GM19193 (cell line): ENCODE measurements around the gene TMEM87A.

Experiments used
- POLR2A ChIP-seq: IDR thresholded peaks from 4 replicates; pipeline ENCODE4 v1.6.1; 2011; ENCODE audit not compliant: insufficient read depth, insufficient read length; ENCODE audit errors: extremely low read depth

Gene TMEM87A

DNA sequence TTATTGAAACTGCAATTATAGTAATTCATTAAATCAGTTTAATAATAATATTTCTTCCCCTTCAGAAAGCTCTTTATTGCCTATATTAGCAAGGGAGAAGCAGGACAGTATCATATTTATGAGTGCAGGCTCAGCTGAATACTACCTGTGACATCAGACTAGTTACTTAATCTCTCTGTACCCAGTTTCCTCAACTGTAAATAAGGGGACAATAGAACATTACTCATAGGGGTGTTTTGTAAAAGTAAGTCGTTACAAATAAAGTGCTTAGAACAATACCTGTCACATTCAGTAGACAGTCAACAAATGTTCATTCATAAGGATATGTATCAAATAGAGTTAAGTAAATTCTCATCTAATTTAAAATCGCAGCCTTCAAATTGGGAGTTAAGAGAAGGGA lies 53.0 kb downstream of the TMEM87A start:
- TF ChIP-seq POLR2A = no peak

DNA sequence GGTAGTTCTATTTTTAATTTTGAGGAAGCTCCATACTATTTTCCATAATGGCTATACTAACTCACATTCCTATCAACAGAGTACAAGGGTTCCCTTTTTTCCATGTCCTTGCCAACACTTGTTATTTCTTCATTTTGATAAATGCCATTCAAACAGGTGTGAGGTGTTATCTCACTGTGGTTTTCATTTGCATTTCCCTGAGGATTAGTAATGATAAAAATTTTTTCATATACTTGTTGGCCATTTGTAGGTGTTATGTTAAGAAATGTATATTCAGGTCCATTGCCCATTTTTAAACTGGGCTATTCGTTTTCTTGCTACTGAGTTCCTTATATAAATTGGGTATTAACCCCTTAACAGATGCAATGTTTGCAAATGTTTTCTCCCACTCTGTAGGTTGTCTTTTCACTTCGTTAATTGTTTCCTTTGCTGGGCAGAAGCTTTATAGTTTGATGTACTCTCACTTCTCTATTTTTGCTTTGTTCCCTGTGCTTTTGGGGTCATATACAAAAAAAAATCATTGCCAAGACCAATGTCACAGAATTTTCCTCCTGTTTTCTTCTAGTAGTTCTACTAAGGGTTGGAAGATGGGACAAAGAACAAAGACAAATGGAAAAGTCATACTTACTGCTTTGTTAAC lies 54.2 kb downstream of the TMEM87A start:
- no peak for TF ChIP-seq POLR2A

DNA sequence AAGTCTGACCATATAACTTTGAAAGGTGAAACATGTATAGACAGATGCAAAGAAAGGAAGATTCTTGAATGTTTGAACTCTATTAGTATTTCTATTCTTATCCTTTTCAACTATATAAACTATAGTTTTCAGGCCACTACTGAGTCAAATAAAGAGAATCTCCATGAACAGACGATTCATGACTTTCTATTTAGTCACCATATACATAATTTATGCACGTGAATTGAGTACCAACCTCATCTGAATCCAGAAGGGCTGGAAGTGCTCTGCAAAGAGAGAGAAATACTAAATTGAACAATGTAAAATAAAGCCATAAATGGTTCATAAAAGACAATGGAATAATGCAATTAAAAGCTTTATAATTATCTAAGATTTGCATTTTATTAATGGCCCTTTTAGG lies 55.7 kb downstream of the TMEM87A start:
- TF ChIP-seq POLR2A = no peak

DNA sequence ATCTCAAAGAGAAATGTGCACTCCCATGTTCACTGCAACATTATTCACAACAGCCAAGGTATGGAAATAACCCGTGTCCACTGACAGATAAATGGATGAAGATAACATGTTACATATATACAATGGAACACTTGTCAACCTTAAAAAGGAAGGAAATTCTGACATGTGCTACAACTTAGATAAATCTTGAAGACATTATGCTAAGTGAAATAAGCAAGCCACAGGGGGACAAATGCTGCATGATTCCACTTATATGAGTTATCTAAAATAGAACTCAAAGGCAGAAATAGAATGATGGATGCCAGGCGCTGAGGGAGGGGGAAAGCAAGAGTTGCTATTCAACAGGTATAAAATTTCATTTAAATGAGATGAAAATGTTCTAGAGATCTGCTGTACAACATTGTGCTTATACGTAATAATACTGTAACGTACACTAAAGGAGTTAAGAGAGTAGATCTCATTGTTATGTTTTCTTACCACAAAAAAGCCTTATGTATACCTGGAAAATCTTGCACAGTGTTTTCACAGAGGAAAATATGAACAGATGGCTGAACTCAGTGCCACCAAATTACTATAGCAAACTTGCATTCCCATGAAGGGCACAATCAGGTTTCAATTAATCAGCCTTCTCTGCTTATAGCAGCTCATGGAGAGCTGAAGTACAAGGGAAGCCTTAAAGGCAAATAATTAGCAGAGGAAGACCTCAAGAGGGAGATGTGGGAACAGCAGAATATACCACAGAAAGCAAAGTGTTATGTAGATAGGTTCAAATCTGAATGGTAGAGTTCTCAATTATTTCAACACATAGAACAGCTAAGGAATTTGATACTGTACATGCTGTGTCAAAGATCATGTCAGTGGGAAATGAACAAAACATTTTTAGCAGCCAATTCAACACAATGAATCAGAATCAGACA lies 57.1 kb downstream of the TMEM87A start:
- TF ChIP-seq POLR2A = no peak

DNA sequence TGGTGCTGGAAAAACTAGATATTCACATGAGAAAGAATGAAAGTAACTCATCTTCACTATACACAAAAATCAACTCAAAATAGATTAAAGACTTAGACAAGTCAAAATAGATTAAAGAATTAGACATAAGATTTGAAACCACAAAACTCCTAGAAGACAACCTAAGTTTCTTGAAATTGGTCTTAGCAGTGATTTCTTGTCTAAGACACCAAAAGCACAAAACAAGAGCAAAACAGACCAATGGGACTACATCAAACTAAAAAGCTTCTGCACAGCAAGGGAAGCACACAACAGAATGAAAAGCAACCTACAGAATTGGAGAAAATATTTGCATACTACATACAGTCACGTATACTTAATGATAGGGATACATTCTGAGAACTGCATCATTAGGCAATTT lies 58.6 kb downstream of the TMEM87A start:
- TF ChIP-seq POLR2A = no peak

DNA sequence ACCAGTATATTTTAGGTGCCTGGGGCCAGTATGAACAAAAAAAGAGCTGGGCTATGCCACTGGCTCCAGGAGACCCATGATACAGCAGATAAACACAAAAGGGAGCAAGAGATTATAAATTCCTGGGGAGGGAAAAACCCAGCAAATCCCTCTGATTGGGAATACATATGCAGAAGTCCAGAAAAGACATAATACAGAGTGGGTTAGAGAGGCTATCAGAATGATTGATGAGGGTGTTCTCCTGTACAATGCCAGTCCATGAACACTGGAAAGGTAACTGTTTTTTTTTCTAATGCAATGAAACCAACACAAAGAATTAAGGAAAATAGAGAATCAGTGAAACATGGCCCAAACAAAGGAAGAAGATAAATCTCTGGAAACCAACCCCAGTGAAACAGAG lies 59.7 kb downstream of the TMEM87A start:
- TF ChIP-seq POLR2A = no peak

DNA sequence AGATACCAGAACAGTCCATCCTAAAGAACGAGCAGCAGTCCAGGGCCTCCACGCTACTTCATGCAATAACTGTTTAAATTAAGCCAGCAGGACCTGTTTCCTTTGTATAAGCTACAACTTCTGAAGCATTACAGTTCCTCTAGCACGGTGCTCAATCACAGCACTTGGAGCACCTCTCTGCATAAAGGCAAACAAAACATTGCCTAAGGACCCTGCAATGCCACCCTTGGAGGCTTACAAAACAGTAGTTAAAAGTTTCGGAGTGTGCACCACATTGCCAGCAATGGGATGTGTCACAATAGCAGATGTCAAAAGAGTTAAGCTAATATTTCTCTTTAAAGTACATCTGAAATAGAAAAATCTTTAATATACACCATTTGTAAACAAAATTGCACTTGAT lies 62.5 kb downstream of the TMEM87A start:
- no peak for TF ChIP-seq POLR2A

DNA sequence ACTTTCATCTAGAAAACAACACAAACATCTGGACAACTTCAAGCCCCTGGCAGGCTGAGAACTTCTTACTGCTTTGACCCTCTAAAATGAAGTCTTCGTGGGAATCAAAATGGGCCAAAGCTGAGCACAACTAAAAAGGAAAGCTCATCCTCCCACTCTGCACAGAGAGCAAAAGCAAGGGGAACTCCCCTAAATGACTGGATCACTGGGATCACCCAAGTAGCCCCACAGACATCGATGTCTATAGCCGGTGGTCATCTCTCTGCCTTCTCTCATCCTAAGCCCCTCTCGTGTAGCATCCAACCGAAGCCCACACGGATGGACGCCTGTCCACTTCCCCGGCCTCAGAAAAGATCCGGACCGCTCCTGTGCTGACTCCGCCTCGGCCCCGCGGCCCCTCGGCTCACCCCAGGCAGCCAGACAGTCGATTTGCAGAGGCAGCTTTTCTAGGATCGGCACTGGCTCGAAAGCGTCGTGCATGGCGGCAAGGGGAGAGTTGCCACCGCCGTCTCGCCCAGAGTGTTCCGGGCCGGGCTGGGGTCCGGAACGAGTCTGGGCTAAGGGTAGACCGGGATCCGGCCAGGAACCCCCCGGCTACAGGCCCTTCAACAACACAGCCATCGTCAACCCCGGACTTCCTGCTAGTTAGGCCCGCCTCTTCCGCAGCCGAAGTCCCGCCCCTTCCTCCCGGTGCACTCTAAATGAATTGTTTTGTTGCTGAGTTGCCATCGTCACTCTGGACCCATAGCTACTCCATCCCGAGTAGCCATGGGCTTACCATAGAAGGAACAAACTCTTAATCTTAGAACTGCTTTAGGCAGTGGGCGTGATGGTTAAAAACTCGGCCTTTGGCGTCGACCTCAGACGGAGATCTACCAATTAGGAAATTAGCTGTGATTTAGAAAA lies 65.3 kb downstream of the TMEM87A start, which contains the start of gene VPS39:
TSS of gene VPS39 (minus strand) at position 631 of the 906 bp plus-strand sequence. CDS start at position 480, 151 bp downstream.
- TF ChIP-seq POLR2A = peak; percentile 87

DNA sequence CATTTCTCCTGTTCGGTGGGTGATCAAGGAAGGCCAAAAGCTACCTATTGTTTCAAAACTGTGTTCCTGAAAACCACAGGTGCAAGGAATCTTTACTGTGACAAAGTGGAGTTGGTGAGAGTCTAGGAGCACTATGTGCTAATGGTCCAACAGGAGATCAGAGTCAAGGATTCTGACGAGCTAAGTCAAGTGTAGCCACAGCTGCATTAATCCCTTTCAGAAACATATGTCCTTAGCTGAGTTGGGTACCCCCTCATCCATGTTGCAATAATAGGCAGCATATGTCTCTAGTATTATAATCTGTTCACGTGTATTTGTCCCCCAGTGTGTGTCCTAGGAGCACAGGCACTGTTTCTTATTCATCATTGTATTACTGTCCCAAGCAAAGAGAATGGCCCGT lies 66.8 kb downstream of the TMEM87A start:
- no peak for TF ChIP-seq POLR2A

DNA sequence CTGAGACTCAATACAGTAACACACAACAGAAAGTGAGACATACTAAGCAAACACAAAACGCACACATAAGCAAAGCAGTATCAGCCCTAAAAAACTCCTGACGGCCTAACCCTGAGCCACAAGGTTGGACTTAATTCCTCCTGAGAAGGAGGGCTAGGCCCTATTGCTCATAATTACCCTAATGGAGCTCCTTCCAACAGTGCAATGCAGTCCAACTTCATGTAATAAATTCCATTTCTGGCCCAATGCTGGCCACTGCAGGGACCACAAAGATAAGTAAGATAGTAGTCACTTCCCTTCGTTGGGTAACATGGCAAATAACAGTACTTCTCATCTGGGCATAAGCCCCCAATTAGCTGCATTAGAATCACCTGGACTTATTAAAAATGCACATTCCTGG lies 69.3 kb downstream of the TMEM87A start:
- TF ChIP-seq POLR2A = no peak

DNA sequence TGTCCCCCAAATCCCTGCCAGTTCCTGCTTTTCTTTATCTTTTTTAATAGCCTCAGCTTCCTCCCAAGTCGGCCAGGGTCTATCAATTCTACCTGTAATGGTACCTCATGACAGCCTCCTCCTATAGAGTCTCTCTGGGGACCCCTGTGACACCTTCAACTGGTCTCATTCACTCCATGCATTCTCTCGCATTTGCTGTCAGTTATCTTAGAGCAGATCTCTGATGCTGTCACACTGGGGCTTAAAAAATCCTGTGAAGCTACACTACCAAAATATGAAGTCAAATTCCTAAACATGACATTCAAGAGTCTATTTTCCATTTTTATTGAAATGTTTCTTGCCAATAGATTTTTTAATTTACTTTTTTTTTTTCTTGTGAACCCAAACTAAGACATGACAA lies 70.6 kb downstream of the TMEM87A start:
- TF ChIP-seq POLR2A = no peak

DNA sequence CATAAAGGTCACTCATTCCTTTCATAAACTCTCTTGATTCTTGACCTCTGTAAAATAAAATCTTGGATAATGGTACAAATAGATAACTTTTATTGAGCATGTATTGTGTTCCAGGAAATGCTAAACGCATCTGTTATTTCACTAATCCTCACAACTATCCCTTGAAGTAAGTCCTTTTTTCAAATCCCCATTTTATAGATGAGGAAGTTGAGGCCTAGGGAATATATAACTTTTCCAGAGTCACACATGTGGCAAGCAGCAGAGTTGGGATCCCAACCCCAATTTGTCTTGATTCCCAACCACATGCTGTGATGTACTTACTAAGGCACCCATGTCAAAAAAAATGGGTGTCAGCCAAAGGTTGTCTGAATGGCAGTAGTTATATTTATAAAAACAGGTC lies 71.4 kb downstream of the TMEM87A start:
- TF ChIP-seq POLR2A = no peak

DNA sequence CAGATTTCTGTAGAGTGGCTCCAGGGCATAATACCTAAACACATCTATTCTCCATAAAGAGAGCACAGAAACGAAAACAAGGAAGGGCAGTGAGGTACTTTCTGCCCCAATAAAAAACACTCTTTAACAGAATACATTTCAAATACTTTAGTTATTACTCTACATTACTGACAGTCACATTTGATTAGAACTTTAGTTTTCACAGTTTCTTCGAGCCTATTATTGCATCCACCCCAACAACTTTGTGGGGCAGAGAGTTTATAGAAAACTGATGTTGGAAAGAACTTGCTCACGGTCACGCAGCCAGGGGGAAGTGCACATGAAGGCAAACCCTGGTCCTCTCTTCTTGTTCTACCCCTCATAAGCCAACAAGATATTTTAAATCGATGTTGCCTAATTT lies 74.1 kb downstream of the TMEM87A start:
- TF ChIP-seq POLR2A = no peak

DNA sequence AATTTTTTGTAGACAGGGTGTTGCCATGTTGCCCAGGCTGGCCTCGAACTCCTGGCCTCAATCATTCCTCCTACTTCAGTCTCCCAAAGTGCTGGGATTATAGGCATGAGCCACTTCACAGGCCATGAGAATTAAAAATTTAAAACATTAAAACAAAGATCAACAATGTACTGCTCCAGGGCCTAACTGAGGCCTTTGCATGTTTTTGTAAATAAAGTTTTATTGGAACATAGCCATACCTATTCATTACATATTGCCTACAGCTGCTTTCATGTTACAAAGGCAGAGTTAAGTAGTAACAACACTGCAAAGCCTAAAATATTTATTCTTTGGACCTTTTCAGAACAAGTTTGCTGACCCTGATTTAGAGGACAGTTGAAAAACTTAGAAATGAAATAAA lies 74.7 kb downstream of the TMEM87A start:
- TF ChIP-seq POLR2A = no peak

DNA sequence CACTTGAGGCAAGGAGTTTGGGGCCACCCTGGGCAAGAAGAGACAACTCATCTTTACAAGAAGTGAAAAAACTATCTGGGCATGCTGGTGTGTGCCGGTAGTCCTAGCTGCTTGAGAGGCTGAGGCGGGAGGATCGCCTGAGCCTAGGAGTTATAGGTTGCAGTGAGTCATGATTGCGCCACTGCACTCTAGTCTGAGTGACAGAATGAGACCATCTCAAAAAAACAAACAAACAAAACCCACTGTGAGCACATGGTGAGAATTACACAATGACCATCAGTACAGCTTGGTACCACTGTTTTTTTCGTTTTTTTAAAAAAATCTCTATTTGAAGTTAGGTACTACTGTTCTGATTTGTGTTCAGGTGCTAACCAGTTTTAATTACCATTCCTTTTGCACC lies 78.7 kb downstream of the TMEM87A start:
- no peak for TF ChIP-seq POLR2A
